ENCODE data around the gene ZNF32. TPM values are rescaled to one million over a fixed set of nuclear protein-coding genes. Genes with fewer than 3 reads are reported as not detected.

Gene ZNF32, protein sequence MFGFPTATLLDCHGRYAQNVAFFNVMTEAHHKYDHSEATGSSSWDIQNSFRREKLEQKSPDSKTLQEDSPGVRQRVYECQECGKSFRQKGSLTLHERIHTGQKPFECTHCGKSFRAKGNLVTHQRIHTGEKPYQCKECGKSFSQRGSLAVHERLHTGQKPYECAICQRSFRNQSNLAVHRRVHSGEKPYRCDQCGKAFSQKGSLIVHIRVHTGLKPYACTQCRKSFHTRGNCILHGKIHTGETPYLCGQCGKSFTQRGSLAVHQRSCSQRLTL
- total RNA-seq = 36.9 and 42.7 TPM in 2 replicates

GRCh38 chr10:43648398-43649184, at the start of gene ZNF32:
TSS of gene ZNF32 (minus strand) at chr10:43648881. CDS start at chr10:43646133, 2,748 bp downstream.

DNA sequence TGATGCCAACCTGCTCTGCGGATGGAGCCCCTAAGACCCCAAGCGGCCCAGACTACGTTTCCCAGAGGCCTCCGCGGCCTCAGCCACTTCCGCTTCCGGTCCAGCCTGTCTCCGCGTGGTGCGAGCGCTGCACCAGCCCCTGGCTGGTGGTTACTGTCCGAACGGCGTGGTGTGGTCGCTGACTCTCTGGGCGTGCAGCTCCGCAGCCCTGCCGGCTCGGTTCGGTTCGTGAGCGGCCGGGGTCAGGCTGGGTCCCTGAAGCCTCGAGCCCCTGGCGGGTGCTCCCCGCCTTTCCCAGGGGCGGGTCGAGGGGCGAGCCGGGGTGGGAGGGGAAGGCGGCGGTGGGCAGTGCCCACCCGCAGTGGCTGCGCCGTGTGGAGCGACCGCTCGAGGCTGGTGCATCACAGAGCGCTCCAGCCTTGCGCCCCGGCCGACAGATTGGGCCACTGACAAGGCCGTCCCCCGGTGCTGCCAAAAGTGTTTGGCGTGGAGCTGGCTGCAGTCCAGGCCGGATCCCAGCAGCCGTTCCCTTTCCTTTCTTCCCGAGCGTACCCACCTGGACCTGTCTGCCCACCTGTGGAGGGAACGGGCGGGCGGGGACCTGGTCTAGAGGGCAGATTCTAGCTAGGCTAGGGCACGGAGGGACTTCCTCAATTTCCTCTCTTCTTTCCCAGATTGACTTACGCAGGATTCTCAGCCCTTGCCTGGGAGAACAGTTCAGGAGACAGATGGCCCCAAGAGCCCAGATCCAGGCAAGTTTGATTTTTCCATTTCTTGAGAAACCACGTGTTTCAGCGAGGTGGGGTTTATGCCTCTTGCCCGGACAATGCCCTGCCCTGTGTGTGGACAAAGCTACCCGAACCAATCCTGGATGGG, 42.1 kb downstream of the ZNF32 start, which contains the start of gene ZNF485:
TSS of gene ZNF485 (plus strand) at position 116 of the 876 bp plus-strand sequence. CDS start at position 729, 613 bp downstream.

Other genes starting within 250 kb of the ZNF32 start
- gene HNRNPF, start 239.7 kb downstream of the ZNF32 start, total RNA-seq = 218 and 235 TPM in 2 replicates
- gene ZNF487, start 211.8 kb downstream of the ZNF32 start, total RNA-seq = 5.2 TPM in 2 replicates
- gene ZNF239, start 74.3 kb downstream of the ZNF32 start, total RNA-seq = 3.4 and 5.0 TPM in 2 replicates
- gene ZNF485, start 42.4 kb downstream of the ZNF32 start, total RNA-seq = 1.3 and 2.2 TPM in 2 replicates